IMR-90 (cell line): ENCODE measurements around the gene FBXW11. TPM values are rescaled to one million over a fixed set of nuclear protein-coding genes. Genes with fewer than 3 reads are reported as not detected.

Experiments used
- ATAC-seq: fragments of 200-7000 bp; cut with Tn5 transposase; 2 replicates; pipeline ENCODE4 v1.9.1; 2020; ENCODE audit warnings: low read depth, mild to moderate bottlenecking, moderate library complexity
- BruUV-seq: library from RNA; stranded (reverse); fragments of 400-500 nt; replicated peaks from 2 replicates; lab custom pipeline; 2021; lab: Mats Ljungman, UMichigan
- CTCF ChIA-PET: fragments of 300-600 bp; formaldehyde crosslinking; extraction: SDS; loops from one replicate; lab custom pipeline; 2021; ENCODE audit warnings: antibody characterized with exemption; lab: Yijun Ruan, JAX
- POLR2A ChIA-PET: fragments of 300-600 bp; sonication (Branson Sonifier 250); formaldehyde crosslinking; loops from one replicate; lab custom pipeline; 2022; ENCODE audit warnings: antibody characterized with exemption; ENCODE audit not compliant: unreplicated experiment; lab: Charles Lee
- DNase-seq: peaks from one replicate; pipeline ENCODE4 v3.0.0; 2013
- H2AFZ ChIP-seq: replicated peaks from 2 replicates; pipeline ENCODE3; 2013; ENCODE audit warnings: low read length, mild to moderate bottlenecking; ENCODE audit not compliant: poor library complexity
- H2AK5ac ChIP-seq: 2 replicates; pipeline ENCODE4 v1.6.1; 2013; ENCODE audit warnings: low read depth, low read length, inconsistent platforms
- H2AK9ac ChIP-seq: replicated peaks from 2 replicates; pipeline ENCODE3; 2013; ENCODE audit warnings: mild to moderate bottlenecking, low read depth, low read length, moderate library complexity; ENCODE audit not compliant: poor library complexity
- H2BK120ac ChIP-seq: 2 replicates; pipeline ENCODE4 v1.6.1; 2013; ENCODE audit warnings: low read depth, low read length, inconsistent platforms
- H2BK15ac ChIP-seq: 3 replicates; pipeline ENCODE4 v1.6.1; 2013; ENCODE audit warnings: low read depth, low read length, inconsistent platforms
- H2BK20ac ChIP-seq: 2 replicates; pipeline ENCODE4 v1.6.1; 2013; ENCODE audit warnings: low read depth, mild to moderate bottlenecking, inconsistent platforms, low read length, moderate library complexity
- H2BK5ac ChIP-seq: 2 replicates; pipeline ENCODE4 v1.6.1; 2013; ENCODE audit warnings: mild to moderate bottlenecking, low read depth, low read length, inconsistent platforms; ENCODE audit not compliant: poor library complexity, severe bottlenecking
- H3K14ac ChIP-seq: replicated peaks from 2 replicates; pipeline ENCODE4 v1.6.1; 2013; ENCODE audit warnings: low read depth, low read length, inconsistent platforms
- H3K18ac ChIP-seq: 2 replicates; pipeline ENCODE4 v1.6.1; 2013; ENCODE audit warnings: low read depth, low read length, control low read depth
- H3K23ac ChIP-seq: 2 replicates; pipeline ENCODE4 v1.6.1; 2013; ENCODE audit warnings: low read depth, low read length, inconsistent platforms
- H3K27ac ChIP-seq: 2 replicates; pipeline ENCODE4 v1.5.1; 2013; ENCODE audit warnings: mild to moderate bottlenecking, control low read depth, low read length; ENCODE audit not compliant: insufficient read depth
- H3K27me3 ChIP-seq: 2 replicates; pipeline ENCODE4 v1.6.1; 2013; ENCODE audit warnings: low read length; ENCODE audit not compliant: control insufficient read depth, insufficient read depth
- H3K36me3 ChIP-seq: 2 replicates; pipeline ENCODE4 v1.6.1; 2013; ENCODE audit warnings: low read length, mixed read lengths; ENCODE audit not compliant: control insufficient read depth, insufficient read depth
- H3K4ac ChIP-seq: 2 replicates; pipeline ENCODE4 v1.6.1; 2013; ENCODE audit warnings: low read depth, low read length, inconsistent platforms
- H3K4me1 ChIP-seq: 2 replicates; pipeline ENCODE4 v1.6.1; 2013; ENCODE audit warnings: low read length, mixed read lengths; ENCODE audit not compliant: control insufficient read depth, insufficient read depth
- H3K4me2 ChIP-seq: 2 replicates; pipeline ENCODE4 v1.6.1; 2013; ENCODE audit warnings: low read depth, mild to moderate bottlenecking, control low read depth, low read length, moderate library complexity
- H3K4me3 ChIP-seq: 2 replicates; pipeline ENCODE4 v1.5.1; 2013; ENCODE audit warnings: low read depth, mild to moderate bottlenecking, control low read depth, low read length, moderate library complexity; ENCODE audit not compliant: insufficient read depth
- H3K56ac ChIP-seq: 2 replicates; pipeline ENCODE4 v1.6.1; 2013; ENCODE audit warnings: low read length, inconsistent platforms; ENCODE audit not compliant: insufficient read depth; ENCODE audit errors: extremely low read depth
- H3K79me1 ChIP-seq, 2 experiments: 2 replicates each; pipeline ENCODE4 v1.6.1; 2013; ENCODE audit warnings: low read length in 2 of 2, inconsistent platforms in 1 of 2, low read depth in 1 of 2
- H3K9ac ChIP-seq: 2 replicates; pipeline ENCODE4 v1.6.1; 2013; ENCODE audit warnings: low read depth, low read length, control low read depth
- H3K9me1 ChIP-seq: 2 replicates; pipeline ENCODE4 v1.6.1; 2013; ENCODE audit warnings: low read length, inconsistent platforms; ENCODE audit not compliant: insufficient read depth
- H3K9me3 ChIP-seq: 2 replicates; pipeline ENCODE4 v1.6.1; 2013; ENCODE audit warnings: low read length; ENCODE audit not compliant: control insufficient read depth, insufficient read depth
- H4K20me1 ChIP-seq: 2 replicates; pipeline ENCODE4 v1.6.1; 2013; ENCODE audit warnings: low read length, inconsistent platforms; ENCODE audit not compliant: insufficient read depth
- H4K5ac ChIP-seq: 2 replicates; pipeline ENCODE4 v1.6.1; 2013; ENCODE audit warnings: mild to moderate bottlenecking, low read depth, low read length, control low read depth
- H4K8ac ChIP-seq, 2 experiments: 2 replicates each; pipeline ENCODE4 v1.6.1; 2013; ENCODE audit warnings: low read depth in 2 of 2, low read length in 2 of 2, control low read depth in 1 of 2, inconsistent platforms in 1 of 2
- H4K91ac ChIP-seq: 2 replicates; pipeline ENCODE4 v1.6.1; 2013; ENCODE audit warnings: low read depth, low read length, inconsistent platforms; ENCODE audit not compliant: insufficient read depth
- BHLHE40 ChIP-seq: fragments of 150-350 bp; IDR thresholded peaks from 2 replicates; pipeline ENCODE4 v1.6.1; 2016; ENCODE audit warnings: mild to moderate bottlenecking, low read depth, low read length
- CEBPB ChIP-seq: IDR thresholded peaks from 2 replicates; pipeline ENCODE4 v1.6.1; 2012; ENCODE audit warnings: low read depth, low read length, improper control_type of control experiment
- CHD1 ChIP-seq: IDR thresholded peaks from 2 replicates; pipeline ENCODE4 v1.6.1; 2012; ENCODE audit warnings: low read depth, low read length, improper control_type of control experiment
- CTCF ChIP-seq: conservative IDR thresholded peaks from 2 replicates; pipeline ENCODE4 v1.5.1; 2012; ENCODE audit warnings: mild to moderate bottlenecking, low read depth, low read length, improper control_type of control experiment
- ELK1 ChIP-seq: fragments of 150-350 bp; IDR thresholded peaks from 2 replicates; pipeline ENCODE4 v1.6.1; 2016; ENCODE audit warnings: low read depth, mild to moderate bottlenecking, low read length, moderate library complexity, borderline replicate concordance
- FOS ChIP-seq: fragments of 150-350 bp; IDR thresholded peaks from 2 replicates; pipeline ENCODE4 v1.6.1; 2016; ENCODE audit warnings: low read depth, low read length
- MAFK ChIP-seq: IDR thresholded peaks from 2 replicates; pipeline ENCODE4 v1.6.1; 2012; ENCODE audit warnings: low read depth, low read length, improper control_type of control experiment
- MAZ ChIP-seq: IDR thresholded peaks from 2 replicates; pipeline ENCODE4 v1.6.1; 2012; ENCODE audit warnings: low read depth, mild to moderate bottlenecking, low read length, improper control_type of control experiment, moderate library complexity, borderline replicate concordance
- POLR2A ChIP-seq: IDR thresholded peaks from 2 replicates; pipeline ENCODE4 v1.6.1; 2012; ENCODE audit warnings: mild to moderate bottlenecking, low read depth, low read length
- SMC3 ChIP-seq: fragments of 150-350 bp; IDR thresholded peaks from 2 replicates; pipeline ENCODE4 v1.6.1; 2016; ENCODE audit warnings: low read depth, mild to moderate bottlenecking, antibody characterized with exemption, low read length, moderate library complexity
- USF2 ChIP-seq: fragments of 150-350 bp; IDR thresholded peaks from 2 replicates; pipeline ENCODE4 v1.6.1; 2017; ENCODE audit warnings: mild to moderate bottlenecking, antibody characterized with exemption, low read length, low read depth
- WGBS, 2 experiments: methylation state at CpG; one replicate each; pipeline versions ENCODE4 v1.1.5 to v1.1.7; 2013; ENCODE audit warnings: missing lambda C conversion rate in 2 of 2; ENCODE audit not compliant: insufficient read length in 1 of 2; ENCODE audit errors: extremely low coverage in 2 of 2; 5-methylcytosine and 5-hydroxymethylcytosine counted together
- dilution Hi-C: fragments of 300-500 bp; cut with HindIII; formaldehyde crosslinking; loops from one replicate; pipeline ENCODE4 v1.14.3; 2018; ENCODE audit warnings: low sequenced_read_pairs; ENCODE audit not compliant: unreplicated experiment
- in situ Hi-C: fragments of 300-500 bp; cut with MboI; formaldehyde crosslinking; loops from 3 replicates; pipeline ENCODE4 v1.14.3; 2019; ENCODE audit warnings: low sequenced_read_pairs, inconsistent platforms, mixed read lengths
- intact Hi-C: fragments of 100-400 bp; cut with micrococcal nuclease; formaldehyde crosslinking; loops from 2 replicates; pipeline ENCODE4 v1.10.0; 2022
- polyA plus RNA-seq, 3 experiments: library from polyadenylated mRNA; depleted of rRNA; stranded (reverse); fragments of >200 nt; gene quantifications; 2 replicates each; pipeline ENCODE4 v1.2.3, GENCODE V29; 2012; ENCODE audit warnings: low replicate concordance in 1 of 3
- total RNA-seq: library from RNA; depleted of rRNA; stranded (reverse); fragments of >200 nt; gene quantifications from 2 replicates; pipeline ENCODE4 v1.2.3, GENCODE V29; 2012

FBXW11 gene
- total and polyA plus RNA-seq, 2 of the 4 experiments (the other 2 are of a cell fraction), result 34.3 to 97.1 TPM

- no peak overlapping the region for H3K9ac ChIP-seq
- no TSS peak for BruUV-seq
- no peak overlapping the region for H4K8ac ChIP-seq
- intact Hi-C loops (no loop called here), dilution Hi-C loops (no loop called here), in situ Hi-C loops (loop anchor here (25.0 kb wide), 1 partner anchor 434 kb away; no protein-coding TSS in a partner anchor)
- H3K27me3 ChIP-seq, result no peaks in the 10 kb centered on the region
- H2BK5ac ChIP-seq, result no peak overlapping the region
- no peak overlapping the region for H2AK9ac ChIP-seq
- H3K23ac ChIP-seq, result no peak overlapping the region
- CTCF ChIA-PET, result no interaction called here
- H2AK5ac ChIP-seq, result no peak overlapping the region
- H2BK120ac ChIP-seq, result no peak overlapping the region
- H3K4me3 ChIP-seq, result no peak overlapping the region
- WGBS, 2 experiments, result no CpG with 5 or more reads among the region's 1 CpG
- H2AFZ ChIP-seq, result no peak overlapping the region
- no peak overlapping the region for H3K4ac ChIP-seq
- TF ChIP-seq ELK1, result no peak
- TF ChIP-seq USF2, result no peak
- no peak for TF ChIP-seq BHLHE40
- TF ChIP-seq SMC3, result no peak
- TF ChIP-seq FOS, result no peak
- TF ChIP-seq CTCF, result no peak
- TF ChIP-seq POLR2A, result no peak
- TF ChIP-seq CEBPB, result no peak
- TF ChIP-seq MAZ, result no peak
- no peak for TF ChIP-seq MAFK
- no peak for TF ChIP-seq CHD1
- POLR2A ChIA-PET, result no interaction called here
- peaks cover 5% of the 10 kb centered on the region; the same call in 1 of the 2 replicates for H4K20me1 ChIP-seq
- H3K36me3 ChIP-seq, result peaks cover 25% of the 10 kb centered on the region
- no peak overlapping the region for H4K91ac ChIP-seq
- H3K14ac ChIP-seq, result no peak overlapping the region
- H3K4me1 ChIP-seq, result peaks cover 19% of the 10 kb centered on the region
- H2BK20ac ChIP-seq, result no peak overlapping the region
- no peak overlapping the region for H3K4me2 ChIP-seq
- no peak for DNase-seq
- no peak overlapping the region for H2BK15ac ChIP-seq
- H3K18ac ChIP-seq, result no peak overlapping the region
- no peak overlapping the region for H3K56ac ChIP-seq
- H3K27ac ChIP-seq, result no peak overlapping the region
- H3K9me1 ChIP-seq, result peaks cover 14% of the 10 kb centered on the region; the same call in 1 of the 2 replicates
- peaks cover 29 to 40% of the 10 kb centered on the region in 2 experiments for H3K79me1 ChIP-seq
- no peak overlapping the region for H4K5ac ChIP-seq
- no peaks in the 10 kb centered on the region for H3K9me3 ChIP-seq
- ATAC-seq, result no peak
These were observed 134.7 kb downstream of the FBXW11 start for GRCh38 chr5:171871711-171872110.
